Cortex of kidney (tissue), 1 donor: ENCODE data around the gene MYBPC2.

ENCODE experiments used
- DNase-seq: peaks from one replicate; lab custom pipeline; 2025; lab: John Stamatoyannopoulos, UW

MYBPC2 gene

GRCh38 chr19:50410109-50410508 lies 22.6 kb upstream of the MYBPC2 start:
- no peak for DNase-seq

DNA sequence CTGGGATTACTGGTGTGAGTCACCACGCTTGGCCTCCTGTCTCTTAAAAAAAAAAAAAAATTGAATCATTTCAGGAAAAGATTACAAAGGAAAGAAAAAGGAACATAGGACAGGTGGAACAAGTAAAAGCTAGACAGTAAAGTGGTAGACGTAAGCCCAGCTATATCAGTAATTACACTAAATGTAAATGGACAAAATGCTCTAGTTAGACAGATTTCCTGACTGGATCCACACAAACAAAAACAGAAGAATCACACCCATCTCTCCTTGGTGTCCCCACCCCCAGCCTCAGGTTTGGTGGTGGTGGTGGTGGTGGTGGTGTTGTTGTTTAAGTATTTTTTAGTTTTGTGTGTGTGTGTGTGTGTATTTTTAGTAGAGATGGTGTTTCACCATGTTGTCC lies 20.3 kb upstream of the MYBPC2 start:
- no peak for DNase-seq

GRCh38 chr19:50413096-50413495 lies 19.6 kb upstream of the MYBPC2 start:
- no peak for DNase-seq

- no peak for DNase-seq
These were observed 19.2 kb upstream of the MYBPC2 start for GRCh38 chr19:50413531-50413930.

- no peak for DNase-seq
These were observed 17.6 kb upstream of the MYBPC2 start for GRCh38 chr19:50414864-50415660.

- no peak for DNase-seq
These were observed 17.0 kb upstream of the MYBPC2 start for GRCh38 chr19:50415661-50416033.

DNA sequence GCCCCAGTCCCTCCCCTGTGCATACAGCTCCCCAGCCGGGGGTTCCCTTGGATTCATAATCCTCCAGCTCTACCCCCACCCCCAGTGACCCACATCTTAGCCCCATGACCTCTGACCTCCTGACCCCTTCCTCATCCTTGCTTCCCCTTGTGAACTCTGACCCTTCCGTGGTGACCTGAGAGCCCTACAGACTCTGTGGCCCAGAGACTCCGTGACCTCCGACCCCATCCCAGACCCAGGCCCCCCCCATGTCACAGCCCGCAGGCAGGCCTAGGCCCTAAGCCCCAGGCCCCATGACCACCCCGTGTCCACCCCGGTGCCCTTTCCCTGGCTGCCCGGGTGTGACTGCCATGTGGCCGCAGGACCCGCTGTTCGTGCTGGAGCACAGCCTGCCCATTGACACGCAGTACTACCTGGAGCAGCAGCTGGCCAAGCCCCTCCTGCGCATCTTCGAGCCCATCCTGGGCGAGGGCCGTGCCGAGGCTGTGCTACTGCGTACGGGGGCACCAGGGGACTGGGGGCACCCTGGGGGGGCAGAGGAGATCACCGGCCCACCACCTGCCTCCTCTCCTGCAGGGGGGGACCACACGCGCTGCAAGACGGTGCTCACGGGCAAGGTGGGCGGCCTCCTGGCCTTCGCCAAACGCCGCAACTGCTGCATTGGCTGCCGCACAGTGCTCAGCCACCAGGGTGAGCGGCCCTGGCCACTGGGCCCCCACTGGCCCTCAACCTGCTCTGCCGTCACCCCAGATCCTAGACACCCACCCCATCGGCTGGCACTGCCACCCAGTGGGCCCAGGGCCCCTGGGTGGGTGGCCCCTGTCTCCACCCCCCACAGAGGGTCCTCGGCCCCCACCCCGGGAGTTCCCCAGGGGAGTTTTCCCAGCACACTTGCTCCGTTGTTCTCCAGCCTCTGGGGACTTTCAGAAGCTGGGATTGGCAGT lies 16.4 kb upstream of the MYBPC2 start:
- no peak for DNase-seq

DNA sequence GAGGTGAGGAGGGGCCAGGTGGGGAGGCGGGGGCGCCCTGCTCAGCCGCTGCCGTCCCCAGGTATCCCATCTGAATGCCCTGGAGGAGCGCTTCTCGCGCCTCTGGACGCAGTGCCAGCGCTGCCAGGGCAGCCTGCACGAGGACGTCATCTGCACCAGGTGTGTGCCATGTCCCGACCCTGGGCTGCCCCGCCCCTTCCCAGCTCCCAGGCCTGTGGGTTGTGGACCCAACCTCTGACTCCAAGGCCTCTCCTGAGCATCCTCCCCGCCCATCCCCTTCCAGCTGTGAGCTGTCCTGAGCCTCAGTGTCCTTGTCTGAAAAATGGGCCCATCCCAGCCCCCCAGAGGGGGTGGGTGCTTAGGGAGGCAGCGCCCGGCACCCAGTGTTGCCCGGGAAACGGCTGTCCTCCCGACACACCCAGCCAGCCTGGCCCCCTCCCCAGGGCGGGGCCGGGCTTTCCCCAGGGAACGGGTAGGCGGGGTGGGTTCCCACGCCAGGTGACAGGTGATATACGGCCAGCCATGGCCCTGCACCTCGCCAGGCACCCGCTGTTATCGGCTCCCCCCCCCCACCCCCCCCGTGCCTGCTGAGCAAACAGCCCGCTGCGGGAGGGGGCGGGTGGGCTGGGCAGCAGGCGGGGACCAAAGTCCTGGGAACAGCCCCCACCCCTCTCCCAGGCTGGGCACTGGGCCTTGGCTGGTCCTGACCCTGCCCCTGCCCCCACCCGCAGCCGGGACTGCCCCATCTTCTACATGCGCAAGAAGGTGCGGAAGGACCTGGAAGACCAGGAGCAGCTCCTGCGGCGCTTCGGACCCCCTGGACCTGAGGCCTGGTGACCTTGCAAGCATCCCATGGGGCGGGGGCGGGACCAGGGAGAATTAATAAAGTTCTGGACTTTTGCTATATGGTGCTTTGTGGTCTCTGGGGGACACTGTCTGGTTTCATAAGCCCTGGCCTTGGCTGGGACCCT lies 15.3 kb upstream of the MYBPC2 start:
- DNase-seq, result no peak

DNA sequence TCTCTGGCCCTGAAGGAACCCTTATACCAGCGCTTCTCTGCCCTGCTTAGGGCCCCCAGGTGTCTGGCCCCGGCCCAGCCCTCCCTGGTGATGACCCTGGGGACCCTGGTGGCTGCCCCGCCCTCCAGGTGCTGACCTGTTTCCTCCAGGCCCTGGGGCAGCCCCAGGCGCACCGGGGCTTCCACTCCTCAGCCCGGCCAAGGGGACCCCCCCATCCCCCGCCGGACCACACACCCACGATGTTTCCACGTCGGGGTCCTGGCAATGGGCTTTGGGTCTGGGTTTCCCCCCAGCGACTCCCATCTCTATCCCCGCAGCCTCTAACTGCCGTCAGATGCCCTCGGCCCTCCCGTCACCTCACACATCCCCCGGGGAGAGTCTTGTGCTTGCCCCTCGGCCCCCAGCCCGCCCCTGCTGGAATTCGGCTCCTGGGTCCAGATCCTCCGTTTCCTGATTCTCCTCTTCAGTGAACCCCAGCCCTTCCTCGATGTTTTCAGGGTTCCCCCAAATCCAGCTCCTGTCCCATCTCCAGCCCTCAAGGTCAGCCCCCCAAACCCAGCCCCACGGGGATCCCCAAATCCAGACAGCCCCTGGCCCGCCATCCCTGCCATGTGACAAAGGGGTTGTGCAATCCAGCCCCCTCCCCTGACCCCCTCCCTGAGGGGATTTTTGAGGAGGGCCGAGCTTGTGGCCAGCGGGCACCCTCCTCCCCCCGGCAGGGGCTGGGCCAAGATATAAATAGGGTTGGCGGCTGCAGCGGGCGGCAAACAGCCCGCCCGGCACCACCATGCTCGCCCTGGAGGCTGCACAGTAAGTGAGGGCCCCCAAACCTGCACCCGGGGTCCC lies 14.3 kb upstream of the MYBPC2 start, which contains the start of gene SPIB:
TSS of gene SPIB (plus strand) at position 763 of the 846 bp plus-strand sequence. CDS start at position 788, 25 bp downstream.
- DNase-seq, result no peak

DNA sequence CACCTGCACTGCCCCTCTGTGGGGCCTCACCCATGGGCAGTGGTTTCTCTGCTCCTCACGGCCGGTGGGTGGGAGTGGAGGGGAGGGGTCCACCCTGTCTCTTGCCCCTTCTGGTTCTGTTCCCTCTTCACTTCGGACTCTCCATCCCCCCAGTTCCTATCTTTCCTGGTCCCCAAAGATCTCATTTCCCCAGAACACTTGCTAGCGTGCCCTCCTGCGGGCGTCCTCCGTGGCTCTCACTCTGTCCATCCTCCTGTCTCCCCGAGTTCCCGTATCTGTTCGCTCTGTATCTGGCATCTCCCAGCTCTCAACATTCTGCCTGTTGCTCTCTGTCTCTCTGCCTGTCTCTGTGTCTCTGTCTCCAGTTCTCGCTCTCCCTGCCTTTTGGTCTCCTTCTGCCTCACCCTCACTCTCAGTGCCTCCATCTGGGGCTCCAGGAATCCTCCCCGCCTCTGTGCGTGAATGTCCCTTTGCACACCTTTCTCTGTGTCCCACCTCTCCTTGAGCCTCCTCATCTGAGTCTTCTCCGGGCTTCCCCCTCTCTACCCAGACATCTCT lies 13.6 kb upstream of the MYBPC2 start:
- DNase-seq, result no peak

GRCh38 chr19:50419580-50420035 lies 13.1 kb upstream of the MYBPC2 start:
- no peak for DNase-seq

- no peak for DNase-seq
These were observed 12.6 kb upstream of the MYBPC2 start for GRCh38 chr19:50420127-50420526.

- DNase-seq, result no peak
These were observed 11.9 kb upstream of the MYBPC2 start for GRCh38 chr19:50420808-50421207.

DNA sequence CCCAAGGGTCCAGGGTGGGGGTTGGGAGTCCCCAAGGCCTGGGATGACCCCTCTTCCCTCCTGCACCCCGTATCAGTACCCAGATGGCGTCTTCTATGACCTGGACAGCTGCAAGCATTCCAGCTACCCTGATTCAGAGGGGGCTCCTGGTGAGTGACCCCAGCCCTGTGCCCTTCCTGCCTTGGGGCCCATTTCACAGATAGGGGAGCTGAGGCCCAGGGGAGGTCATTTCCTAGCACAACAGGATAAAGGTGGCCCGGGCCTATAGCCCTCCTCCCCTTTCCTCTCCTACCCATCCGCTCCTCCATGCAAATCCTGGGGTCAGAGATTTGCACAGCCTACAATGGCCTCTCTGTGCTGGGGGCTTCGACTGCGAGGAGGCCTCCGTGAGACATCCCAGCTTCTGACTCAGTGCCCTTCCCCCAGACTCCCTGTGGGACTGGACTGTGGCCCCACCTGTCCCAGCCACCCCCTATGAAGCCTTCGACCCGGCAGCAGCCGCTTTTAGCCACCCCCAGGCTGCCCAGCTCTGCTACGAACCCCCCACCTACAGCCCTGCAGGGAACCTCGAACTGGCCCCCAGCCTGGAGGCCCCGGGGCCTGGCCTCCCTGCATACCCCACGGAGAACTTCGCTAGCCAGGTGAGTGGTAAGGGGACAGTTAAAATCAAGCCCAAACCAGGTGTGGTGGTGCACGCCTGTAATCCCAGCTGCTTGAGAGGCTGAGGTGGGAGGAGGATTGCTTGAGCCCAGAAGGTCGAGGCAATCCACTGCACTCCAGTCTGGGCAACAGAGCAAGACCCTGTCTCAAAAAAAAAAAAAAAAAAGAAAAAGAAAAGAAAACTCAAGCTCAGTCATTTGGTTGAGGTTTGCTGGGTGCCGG lies 10.1 kb upstream of the MYBPC2 start:
- DNase-seq, result no peak

DNA sequence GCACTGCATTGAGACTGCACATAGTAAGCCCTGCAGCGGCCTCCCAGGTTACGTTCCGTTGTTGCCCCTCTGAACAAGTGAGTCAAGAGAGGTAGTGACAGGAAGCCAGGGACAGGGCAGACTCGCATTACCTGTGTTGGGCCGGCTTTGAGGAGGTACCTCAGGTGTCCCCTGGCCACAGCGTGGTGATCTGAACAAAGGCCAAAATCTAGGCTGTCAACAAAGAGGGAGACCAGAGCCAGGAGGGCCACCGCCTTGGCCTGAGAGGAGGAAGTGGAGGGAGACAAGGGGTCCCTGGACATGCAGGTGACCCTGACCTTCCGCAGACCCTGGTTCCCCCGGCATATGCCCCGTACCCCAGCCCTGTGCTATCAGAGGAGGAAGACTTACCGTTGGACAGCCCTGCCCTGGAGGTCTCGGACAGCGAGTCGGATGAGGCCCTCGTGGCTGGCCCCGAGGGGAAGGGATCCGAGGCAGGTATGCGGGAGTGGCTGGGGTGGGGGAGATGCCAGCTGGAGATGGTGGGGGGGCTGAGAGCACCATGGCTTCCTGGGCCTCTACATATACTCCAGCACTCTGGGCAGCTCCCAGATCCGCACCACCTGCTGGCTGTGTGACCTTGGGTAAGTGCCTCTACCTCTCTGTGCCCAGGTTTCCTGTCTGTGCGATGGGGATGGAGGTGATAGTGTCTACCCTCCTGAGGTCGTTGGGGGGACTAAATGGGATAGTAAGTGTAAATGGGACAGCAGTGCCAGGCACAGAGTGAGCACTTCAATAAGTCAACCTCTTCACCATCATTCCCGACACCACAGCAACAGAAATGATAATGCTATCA lies 9.2 kb upstream of the MYBPC2 start:
- no peak for DNase-seq

DNA sequence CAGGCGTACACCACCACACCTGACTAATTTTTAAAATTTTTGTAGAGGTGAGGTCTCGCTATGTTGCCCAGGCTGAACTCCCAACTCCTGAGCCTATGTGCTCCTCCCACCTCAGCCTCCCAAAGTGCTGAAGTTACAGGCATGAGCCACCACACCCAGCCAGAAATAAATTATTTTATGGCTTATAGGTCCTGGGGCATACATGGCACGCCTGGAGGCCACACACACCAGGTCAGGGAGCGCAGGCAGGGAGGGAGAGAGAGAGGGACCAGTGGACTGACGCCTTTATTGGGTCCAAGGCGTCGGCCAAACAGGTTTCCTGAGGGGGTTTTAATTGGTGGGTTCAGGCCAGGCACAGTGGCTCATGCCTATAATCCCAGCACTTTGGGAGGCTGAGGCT lies 7.1 kb upstream of the MYBPC2 start:
- DNase-seq, result no peak

DNA sequence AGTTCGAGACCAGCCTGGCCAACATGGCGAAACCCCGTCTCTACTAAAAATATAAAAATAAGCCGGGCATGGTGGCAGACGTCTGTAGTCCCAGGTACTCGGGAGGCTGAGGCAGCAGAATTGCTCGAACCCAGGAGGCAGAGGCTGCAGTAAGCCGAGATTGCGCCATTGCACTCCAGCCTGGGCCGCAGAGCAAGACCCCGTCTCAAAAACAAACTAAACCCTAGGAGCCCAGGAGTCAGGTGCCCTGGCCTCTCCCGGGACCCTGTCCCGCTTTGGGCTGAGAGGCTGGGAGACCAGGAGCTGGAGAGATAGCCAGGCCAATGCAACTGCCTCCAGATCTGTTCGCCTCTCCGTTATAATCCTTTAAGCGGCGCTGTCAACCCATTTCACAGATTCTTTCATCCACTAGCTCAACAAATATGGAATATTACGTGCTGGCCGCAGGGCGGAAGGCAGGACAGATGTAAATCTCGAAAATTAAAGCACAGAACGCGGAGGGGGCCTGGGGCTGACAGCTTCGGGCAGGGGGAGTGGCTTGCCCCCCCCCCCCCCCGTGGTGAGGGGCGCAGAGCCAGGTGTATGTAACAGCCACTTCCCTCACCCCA lies 5.3 kb upstream of the MYBPC2 start:
- DNase-seq, result no peak

DNA sequence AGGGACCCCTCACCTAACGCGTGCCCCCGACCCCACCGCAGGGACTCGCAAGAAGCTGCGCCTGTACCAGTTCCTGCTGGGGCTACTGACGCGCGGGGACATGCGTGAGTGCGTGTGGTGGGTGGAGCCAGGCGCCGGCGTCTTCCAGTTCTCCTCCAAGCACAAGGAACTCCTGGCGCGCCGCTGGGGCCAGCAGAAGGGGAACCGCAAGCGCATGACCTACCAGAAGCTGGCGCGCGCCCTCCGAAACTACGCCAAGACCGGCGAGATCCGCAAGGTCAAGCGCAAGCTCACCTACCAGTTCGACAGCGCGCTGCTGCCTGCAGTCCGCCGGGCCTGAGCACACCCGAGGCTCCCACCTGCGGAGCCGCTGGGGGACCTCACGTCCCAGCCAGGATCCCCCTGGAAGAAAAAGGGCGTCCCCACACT lies 4.7 kb upstream of the MYBPC2 start:
- no peak for DNase-seq
